HepG2 (cell line): Measurements from ENCODE around the gene TRNP1. TPM values are rescaled to one million over a fixed set of nuclear protein-coding genes. Genes with fewer than 3 reads are reported as not detected.
A peak's percentile ranks its signal among the peaks of the same experiment; 100 is the strongest.

Experiments used
- BRD4 ChIP-seq: sonication (generic); formaldehyde crosslinking; IDR thresholded peaks from 2 replicates; pipeline ENCODE4 v1.4.0; 2020; ENCODE audit warnings: missing genetic modification reagents
- CERS6 ChIP-seq: sonication (generic); formaldehyde crosslinking; IDR thresholded peaks from 2 replicates; pipeline ENCODE4 v1.5.0; 2020; ENCODE audit warnings: missing genetic modification reagents
- HNRNPUL1 ChIP-seq: fragments of 200-400 bp; formaldehyde crosslinking; IDR thresholded peaks from 2 replicates; pipeline ENCODE4 v1.6.1; 2017; ENCODE audit warnings: low read depth, mild to moderate bottlenecking, low read length, moderate library complexity
- IKZF5 ChIP-seq: IDR thresholded peaks from 2 replicates; pipeline ENCODE4 v1.6.1; 2018; ENCODE audit warnings: missing genetic modification reagents, mild to moderate bottlenecking, missing compliant biosample characterization
- KMT2B ChIP-seq: IDR thresholded peaks from 2 replicates; pipeline ENCODE4 v1.6.1; 2016; ENCODE audit warnings: missing genetic modification reagents, missing compliant biosample characterization
- PAXIP1 ChIP-seq: sonication (generic); formaldehyde crosslinking; conservative IDR thresholded peaks from 2 replicates; pipeline ENCODE4 v1.4.0; 2020; ENCODE audit warnings: mild to moderate bottlenecking, missing genetic modification reagents, moderate library complexity
- POLR2AphosphoS5 ChIP-seq: IDR thresholded peaks from 2 replicates; pipeline ENCODE4 v1.6.1; 2012; ENCODE audit warnings: low read depth, low read length
- TCF7L2 ChIP-seq: IDR thresholded peaks from 2 replicates; pipeline ENCODE4 v1.6.1; 2011; ENCODE audit warnings: mild to moderate bottlenecking, low read depth, low read length, moderate library complexity
- TP53 ChIP-seq: sonication (generic); formaldehyde crosslinking; conservative IDR thresholded peaks from 2 replicates; pipeline ENCODE4 v1.4.0; 2020; ENCODE audit warnings: missing genetic modification reagents
- ZBTB44 ChIP-seq: sonication (generic); formaldehyde crosslinking; IDR thresholded peaks from 2 replicates; pipeline ENCODE4 v1.4.0; 2020; ENCODE audit warnings: missing genetic modification reagents
- ZEB1 ChIP-seq: IDR thresholded peaks from 2 replicates; pipeline ENCODE4 v1.6.1; 2012; ENCODE audit warnings: mild to moderate bottlenecking, low read depth, inconsistent platforms; ENCODE audit not compliant: insufficient replicate concordance
- ZNF17 ChIP-seq: sonication (generic); formaldehyde crosslinking; IDR thresholded peaks from 2 replicates; pipeline ENCODE4 v1.5.0; 2020; ENCODE audit warnings: mild to moderate bottlenecking, missing genetic modification reagents
- ZNF276 ChIP-seq: sonication (generic); formaldehyde crosslinking; IDR thresholded peaks from 2 replicates; pipeline ENCODE4 v1.4.0; 2020; ENCODE audit warnings: mild to moderate bottlenecking, low read depth, missing genetic modification reagents
- ZNF619 ChIP-seq: sonication (generic); formaldehyde crosslinking; IDR thresholded peaks from 2 replicates; pipeline ENCODE4 v1.4.0; 2020; ENCODE audit warnings: mild to moderate bottlenecking, missing genetic modification reagents
- ZNF652 ChIP-seq: IDR thresholded peaks from 2 replicates; pipeline ENCODE4 v1.6.1; 2016; ENCODE audit warnings: low read depth, borderline replicate concordance
- ZSCAN5A ChIP-seq: sonication (generic); formaldehyde crosslinking; IDR thresholded peaks from 2 replicates; pipeline ENCODE4 v1.8.0; 2022; ENCODE audit warnings: mild to moderate bottlenecking, missing genetic modification reagents, borderline replicate concordance
- polyA plus RNA-seq, 8 experiments: library from polyadenylated mRNA; depleted of rRNA in 3 of 8; stranded (reverse) in 7 of 8; unstranded in 1 of 8; fragments of >200 nt; fragmentation: Illumina TruSeq in 4 of 8; extraction: Trizol in 4 of 8; gene quantifications; 2 replicates each; pipeline versions ENCODE4 v1.2.1 to v1.2.3, GENCODE V29; 2011 to 2016; ENCODE audit warnings: low read depth in 4 of 8, missing spikeins in 1 of 8, mixed read lengths in 1 of 8; ENCODE audit not compliant: insufficient read depth in 1 of 8
- total RNA-seq, 5 experiments: library from RNA; depleted of rRNA; stranded (reverse); fragments of >200 nt; fragmentation: Illumina TruSeq; extraction: Trizol; gene quantifications; 2 replicates each; pipeline ENCODE4 v1.2.3, GENCODE V29; 2016; ENCODE audit warnings: low read depth in 1 of 5

TRNP1 gene
- total and polyA plus RNA-seq, 2 of the 13 experiments (the other 11 are each of a cell fraction or from before 2014, with no cell fraction given) = 42.0 to 158 TPM

GRCh38 chr1:26993237-26994019, at the start of gene TRNP1 (continued):
- TF ChIP-seq ZSCAN5A (CRISPR knock-in tag) = no peak
- TF ChIP-seq CERS6 = no peak
- peak; percentile 85; the same call in 1 of the 2 replicates for TF ChIP-seq ZBTB44 (CRISPR knock-in tag)
- TF ChIP-seq ZEB1 = peak; percentile 44
- TF ChIP-seq ZNF17 (CRISPR knock-in tag) = no peak
- peak; percentile 76; the same call in 1 of the 2 replicates for TF ChIP-seq TP53
- TF ChIP-seq IKZF5 (CRISPR knock-in tag) = peak; percentile 78
- peak; percentile 94 for TF ChIP-seq POLR2AphosphoS5
- TF ChIP-seq ZNF652 (CRISPR knock-in tag) = no peak
- peak; percentile 38; the same call in 1 of the 2 replicates for TF ChIP-seq HNRNPUL1
- TF ChIP-seq TCF7L2 = no peak
- TF ChIP-seq KMT2B (CRISPR knock-in tag) = peak; percentile 51; the same call in 1 of the 2 replicates
- peak; percentile 70; the same call in 1 of the 2 replicates for TF ChIP-seq BRD4 (CRISPR knock-in tag)
- TF ChIP-seq PAXIP1 (CRISPR knock-in tag) = peak; percentile 88
- peak; percentile 67; the same call in 1 of the 2 replicates for TF ChIP-seq ZNF276 (CRISPR knock-in tag)
- peak; percentile 76; the same call in 1 of the 2 replicates for TF ChIP-seq ZNF619 (CRISPR knock-in tag)
